ENCODE measurements around the gene ZFYVE27. TPM values are rescaled to one million over a fixed set of nuclear protein-coding genes. Genes with fewer than 3 reads are reported as not detected.

The ZFYVE27 gene
- total RNA-seq, 1 donor from 2014 or later: 33.9 TPM

DNA sequence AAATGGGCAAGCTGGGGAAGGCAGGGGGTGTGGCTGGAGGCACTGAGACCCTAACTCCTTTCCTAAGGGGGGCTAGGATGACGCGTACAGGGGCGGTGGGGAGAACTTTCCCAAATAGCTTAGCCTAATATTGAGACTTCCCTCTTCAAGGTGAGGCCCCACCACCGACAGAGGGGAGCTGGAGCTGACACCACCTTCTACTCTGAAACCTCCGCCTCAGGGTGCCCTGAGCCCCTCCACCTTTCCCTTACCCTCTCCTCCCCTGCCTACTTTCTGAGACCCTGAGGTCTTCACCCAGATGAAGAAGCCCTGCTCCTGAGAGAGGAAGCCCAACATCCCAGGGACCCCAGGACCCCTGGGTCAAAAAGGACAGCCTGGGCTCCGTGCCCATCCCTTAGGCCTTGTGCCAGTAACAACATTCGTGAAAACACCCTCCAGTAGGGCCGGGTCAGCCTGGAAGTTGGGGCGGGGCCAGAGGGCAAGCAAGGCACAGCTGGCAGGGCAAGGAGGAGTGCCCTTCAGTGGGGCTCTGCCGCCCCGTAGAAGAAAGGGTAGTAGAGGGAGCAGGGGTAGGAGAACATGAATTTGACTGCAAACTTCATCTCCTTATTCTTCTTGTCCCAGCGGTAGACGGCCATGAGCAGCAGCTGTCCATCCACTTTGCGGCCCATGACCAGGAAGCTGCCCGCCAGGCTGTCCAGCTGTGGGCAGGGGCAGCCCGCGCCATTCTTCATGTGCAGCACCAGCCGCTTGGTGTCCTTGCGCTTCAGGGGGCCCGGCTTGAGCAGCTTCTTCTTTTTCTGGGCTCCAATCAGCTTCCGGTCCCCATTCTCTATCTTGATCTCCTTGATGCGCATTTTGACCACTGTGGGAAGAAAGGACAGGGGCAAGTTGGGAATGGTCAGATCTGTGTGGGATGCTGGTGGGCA is 30.3 kb downstream of the ZFYVE27 start:
- intact Hi-C loops (cut with micrococcal nuclease): no loop called here

DNA sequence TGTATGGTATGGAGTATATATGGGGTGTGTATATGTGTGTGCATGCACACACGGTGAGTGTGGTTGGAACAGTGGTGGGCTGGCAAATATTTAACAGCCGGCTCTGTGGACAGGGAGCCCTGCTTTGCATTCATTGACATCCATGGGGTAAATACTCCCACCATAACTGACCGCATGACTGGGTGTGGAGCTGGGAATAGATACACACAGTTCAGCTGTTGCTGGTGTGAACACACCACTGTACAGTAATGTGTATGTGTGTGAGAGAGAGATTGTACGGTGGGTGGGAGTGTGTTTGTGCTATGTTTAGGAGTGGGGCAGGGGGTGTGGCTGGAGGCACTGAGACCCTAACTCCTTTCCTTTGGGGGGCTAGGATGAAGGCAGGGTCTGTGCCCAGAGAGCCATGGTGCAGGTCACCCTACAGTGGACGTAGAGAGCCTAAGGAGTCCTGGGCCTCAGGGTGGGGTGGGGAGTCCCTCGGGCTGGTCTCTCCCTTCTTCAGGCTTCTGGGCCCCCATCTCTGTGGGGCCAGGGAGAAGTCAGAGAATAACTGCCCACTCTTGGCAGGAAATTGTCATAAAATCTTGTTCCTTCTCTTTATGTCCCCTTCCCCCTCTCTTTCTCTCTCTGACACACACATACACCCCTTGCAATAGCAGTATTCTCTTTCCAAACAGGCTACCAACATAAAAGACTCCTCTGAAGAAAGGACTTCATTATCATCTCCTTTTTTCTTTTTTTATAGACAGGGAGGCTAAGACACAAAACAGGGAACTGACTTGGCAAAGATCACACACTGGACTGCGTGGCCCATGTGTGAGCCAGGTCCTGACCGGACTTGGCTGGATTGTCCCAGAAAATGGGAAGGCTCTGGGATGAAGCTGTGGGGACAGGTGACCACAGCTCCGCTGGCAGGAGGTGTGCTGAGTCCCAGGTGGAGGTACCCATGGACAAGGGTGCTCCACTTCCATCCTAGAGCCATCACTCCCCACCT is 31.7 kb downstream of the ZFYVE27 start:
- intact Hi-C loops (cut with micrococcal nuclease): no loop called here

GRCh38 chr10:97770255-97770654 is 33.3 kb downstream of the ZFYVE27 start:
- intact Hi-C loops (cut with micrococcal nuclease): no loop called here

DNA sequence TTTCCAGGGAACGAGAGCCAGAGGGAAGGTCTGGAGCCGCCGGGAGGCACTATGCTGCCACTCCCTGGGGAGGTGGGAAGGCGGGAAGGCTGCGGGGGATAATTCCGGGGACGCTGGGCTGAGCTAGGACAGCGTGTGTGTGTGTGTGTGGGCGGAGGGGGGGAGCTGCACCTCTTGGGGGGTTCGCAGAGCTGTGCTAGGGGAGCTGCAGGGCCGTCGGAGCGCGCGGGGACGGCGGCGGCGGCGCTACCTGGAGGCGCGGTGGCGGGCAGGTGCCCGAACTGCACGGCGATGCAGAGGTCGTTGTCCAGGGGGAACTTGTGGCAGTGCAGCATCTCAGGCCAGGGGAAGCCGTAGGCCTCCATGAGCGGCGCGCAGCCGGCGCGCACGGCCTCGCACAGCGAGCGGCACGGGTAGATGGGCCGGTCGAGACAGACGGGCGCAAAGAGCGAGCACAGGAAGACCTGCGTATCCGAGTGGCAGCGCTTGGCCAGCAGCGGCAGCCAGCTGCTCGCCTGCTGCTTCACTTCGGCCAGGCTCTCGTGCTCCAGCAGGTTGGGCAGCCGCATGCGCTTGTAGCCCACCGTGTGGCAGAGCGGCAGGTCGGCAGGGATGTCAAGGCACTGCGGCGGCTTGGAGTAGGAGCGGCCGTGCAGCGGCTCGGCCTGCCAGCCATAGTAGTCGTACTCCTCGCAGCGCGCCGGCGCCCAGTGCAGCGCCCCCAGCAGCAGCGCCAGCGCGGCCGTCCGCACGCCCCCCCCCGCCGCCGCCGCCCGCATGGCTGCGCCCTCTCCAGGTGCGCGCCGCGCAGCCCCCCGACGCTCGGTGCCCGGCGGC is 34.3 kb downstream of the ZFYVE27 start:
- intact Hi-C loops (cut with micrococcal nuclease): no loop called here

- intact Hi-C loops (cut with micrococcal nuclease): no loop called here
These were observed 35.2 kb downstream of the ZFYVE27 start, which contains the start of gene SFRP5 for GRCh38 chr10:97771913-97772823. Gene SFRP5, minus strand, starts transcription at chr10:97771999. Its CDS starts 166 bp downstream, at chr10:97771833.

DNA sequence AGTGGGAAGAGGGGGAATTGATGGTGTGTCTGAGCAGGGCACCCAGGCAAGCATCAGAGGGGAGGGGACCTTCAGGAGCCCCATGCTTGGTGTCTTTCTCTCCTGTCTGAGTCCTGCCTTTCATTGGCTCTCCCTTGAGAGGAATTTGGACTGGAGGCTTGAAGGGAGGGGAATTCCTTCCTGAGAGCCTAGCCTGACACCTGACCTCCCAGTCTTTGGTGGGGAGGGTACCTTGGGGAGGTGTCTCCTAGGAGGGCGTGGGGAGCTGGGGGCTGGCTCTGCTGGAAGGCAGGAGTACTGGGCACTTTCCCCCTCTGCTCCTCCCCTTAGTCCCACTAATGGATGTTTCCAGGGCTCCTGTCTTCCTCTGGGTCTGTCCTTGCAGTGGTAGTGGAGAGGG is 36.2 kb downstream of the ZFYVE27 start:
- intact Hi-C loops (cut with micrococcal nuclease): no loop called here

GRCh38 chr10:97774811-97775294 is 37.9 kb downstream of the ZFYVE27 start:
- intact Hi-C loops (cut with micrococcal nuclease): no loop called here

- intact Hi-C loops (cut with micrococcal nuclease): no loop called here
These were observed 40.2 kb downstream of the ZFYVE27 start for GRCh38 chr10:97777143-97777542.

DNA sequence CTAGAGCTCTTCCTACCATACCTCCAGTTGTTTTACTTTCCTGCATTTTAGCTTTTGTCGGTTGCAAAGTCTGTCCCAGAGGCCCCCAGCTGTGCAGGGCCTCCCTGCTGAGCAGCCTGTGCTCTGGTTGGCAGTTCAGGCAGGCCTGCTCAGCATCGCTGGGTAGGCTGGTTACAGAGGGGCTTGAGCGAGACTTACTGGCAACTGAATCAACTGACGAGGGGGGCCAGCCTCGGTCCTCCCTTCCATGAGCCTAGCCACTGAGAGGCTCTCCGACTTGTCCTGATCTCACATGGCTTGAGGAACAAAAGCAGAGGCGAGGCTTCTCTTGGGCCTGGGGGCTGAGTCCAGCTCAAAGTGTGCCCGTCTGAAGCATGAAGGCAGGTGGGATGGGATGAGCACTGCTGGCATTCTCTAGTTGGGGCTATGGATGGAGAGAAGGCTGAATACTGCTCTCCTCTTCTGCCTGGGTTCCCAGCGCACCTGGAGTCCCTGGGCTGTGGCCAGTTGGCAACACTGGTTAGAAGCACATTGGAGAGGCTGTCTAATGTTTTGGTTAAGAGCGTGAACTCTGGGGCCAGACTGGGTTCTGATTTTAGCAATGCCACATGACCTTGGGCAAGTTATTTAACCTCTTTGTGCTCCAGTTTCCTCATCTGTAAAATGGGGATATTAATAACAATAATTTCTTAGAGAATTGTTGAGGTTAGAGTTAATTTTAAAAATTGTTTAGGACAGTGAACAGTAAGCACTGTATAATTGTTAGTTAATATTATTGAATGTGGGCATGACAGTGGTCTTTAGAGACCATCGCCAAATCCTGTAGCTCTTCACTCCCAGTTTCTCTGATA is 41.7 kb downstream of the ZFYVE27 start:
- intact Hi-C loops (cut with micrococcal nuclease): no loop called here

DNA sequence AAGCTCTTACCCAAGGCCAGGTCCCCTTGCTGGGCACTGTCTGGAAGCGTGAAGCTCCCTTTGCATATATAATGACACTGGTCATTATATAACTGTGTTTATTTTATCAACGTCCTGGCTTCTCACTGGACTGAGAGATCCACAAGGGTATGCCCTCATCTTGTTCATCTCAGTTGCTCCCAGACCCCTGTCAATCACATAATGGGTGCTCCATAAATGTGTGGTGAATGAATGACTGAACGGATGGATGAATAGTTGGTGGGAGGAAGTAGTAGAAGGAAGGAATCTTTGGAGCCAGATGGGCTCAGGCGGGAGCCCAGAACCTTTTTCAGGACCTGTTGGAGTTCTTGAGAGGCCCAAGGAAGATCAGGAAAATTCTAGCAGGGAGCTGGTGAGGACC is 42.6 kb downstream of the ZFYVE27 start:
- intact Hi-C loops (cut with micrococcal nuclease): no loop called here

- intact Hi-C loops (cut with micrococcal nuclease): no loop called here
These were observed 43.0 kb downstream of the ZFYVE27 start for GRCh38 chr10:97779975-97780374.

GRCh38 chr10:97780841-97781617 is 44.1 kb downstream of the ZFYVE27 start:
- intact Hi-C loops (cut with micrococcal nuclease): no loop called here

- intact Hi-C loops (cut with micrococcal nuclease): no loop called here
These were observed 44.8 kb downstream of the ZFYVE27 start for GRCh38 chr10:97781618-97782331.

DNA sequence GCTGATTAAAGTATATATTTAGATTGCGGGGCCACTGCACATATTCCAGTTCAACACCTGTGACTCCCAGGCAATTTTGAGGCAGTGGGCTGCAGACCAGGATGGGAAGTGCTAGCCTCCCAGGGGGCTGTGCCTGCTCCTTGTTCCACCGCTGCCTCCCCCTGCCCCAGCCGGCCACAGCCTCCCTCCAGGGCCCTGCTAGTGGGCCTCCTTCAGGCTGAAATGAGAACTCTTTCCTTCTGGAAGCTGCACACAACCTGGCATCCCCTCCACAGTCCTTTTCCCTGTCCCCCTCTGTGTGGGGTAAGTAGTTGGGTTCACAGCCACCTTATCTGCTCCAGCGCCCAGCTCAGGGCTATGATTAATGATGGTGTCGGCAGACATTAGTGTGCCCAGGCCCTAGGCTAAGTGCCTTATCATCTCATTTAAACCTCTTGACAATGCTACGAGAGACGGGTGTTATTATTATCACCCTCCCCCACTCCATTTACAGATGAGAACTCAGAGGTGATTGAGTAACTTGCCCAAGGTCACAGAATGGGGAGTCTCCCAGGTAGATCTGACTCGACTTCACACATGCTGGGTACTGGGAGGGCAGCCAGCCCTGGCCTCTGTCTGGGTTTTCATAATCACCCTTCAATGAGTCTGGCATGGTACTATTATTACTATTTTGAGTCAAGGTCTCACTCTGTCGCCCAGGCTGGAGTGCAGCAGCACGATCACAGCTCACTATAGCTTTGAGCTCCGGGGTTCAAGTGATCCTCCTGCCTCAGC is 45.7 kb downstream of the ZFYVE27 start:
- intact Hi-C loops (cut with micrococcal nuclease): no loop called here

- intact Hi-C loops (cut with micrococcal nuclease): no loop called here
These were observed 47.4 kb downstream of the ZFYVE27 start for GRCh38 chr10:97784200-97784810.

GRCh38 chr10:97785231-97785630 is 48.3 kb downstream of the ZFYVE27 start:
- intact Hi-C loops (cut with micrococcal nuclease): no loop called here
